GM19395 (cell line): ENCODE results near the gene LRRC55.

ENCODE experiments used
- ATAC-seq: cut with Tn5 transposase; IDR thresholded peaks from one replicate; pipeline ENCODE4 v1.9.1; 2021; ENCODE audit warnings: mild to moderate bottlenecking, moderate library complexity; ENCODE audit not compliant: unreplicated experiment

LRRC55 gene, protein sequence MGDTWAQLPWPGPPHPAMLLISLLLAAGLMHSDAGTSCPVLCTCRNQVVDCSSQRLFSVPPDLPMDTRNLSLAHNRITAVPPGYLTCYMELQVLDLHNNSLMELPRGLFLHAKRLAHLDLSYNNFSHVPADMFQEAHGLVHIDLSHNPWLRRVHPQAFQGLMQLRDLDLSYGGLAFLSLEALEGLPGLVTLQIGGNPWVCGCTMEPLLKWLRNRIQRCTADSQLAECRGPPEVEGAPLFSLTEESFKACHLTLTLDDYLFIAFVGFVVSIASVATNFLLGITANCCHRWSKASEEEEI

GRCh38 chr11:57181678-57182305 is at the start of gene LRRC55:
Gene LRRC55, plus strand, starts transcription at chr11:57181953. Its CDS starts 70 bp downstream, at chr11:57182023.
- no peak for ATAC-seq

- ATAC-seq: no peak
These were observed 48.3 kb upstream of the LRRC55 start for GRCh38 chr11:57133366-57134038.

DNA sequence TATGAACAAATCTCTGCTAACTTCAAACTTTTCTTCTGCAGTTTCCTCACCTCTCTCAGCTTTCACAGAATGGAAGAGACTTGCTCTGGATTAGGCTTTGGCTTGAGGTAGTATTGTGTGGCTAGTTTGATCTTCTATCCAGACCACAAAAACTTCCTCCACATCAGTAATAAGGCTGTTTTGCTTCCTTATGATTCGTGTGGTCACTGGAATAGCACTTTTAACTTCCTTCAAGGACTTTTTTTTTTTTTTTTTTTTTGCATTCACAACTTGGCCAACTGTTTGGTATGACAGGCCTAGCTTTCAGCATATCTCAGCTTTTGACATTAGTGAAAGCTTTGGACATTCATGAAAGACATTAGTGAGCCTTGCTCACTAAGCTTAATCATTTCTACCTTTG is 47.5 kb upstream of the LRRC55 start:
- ATAC-seq: no peak

DNA sequence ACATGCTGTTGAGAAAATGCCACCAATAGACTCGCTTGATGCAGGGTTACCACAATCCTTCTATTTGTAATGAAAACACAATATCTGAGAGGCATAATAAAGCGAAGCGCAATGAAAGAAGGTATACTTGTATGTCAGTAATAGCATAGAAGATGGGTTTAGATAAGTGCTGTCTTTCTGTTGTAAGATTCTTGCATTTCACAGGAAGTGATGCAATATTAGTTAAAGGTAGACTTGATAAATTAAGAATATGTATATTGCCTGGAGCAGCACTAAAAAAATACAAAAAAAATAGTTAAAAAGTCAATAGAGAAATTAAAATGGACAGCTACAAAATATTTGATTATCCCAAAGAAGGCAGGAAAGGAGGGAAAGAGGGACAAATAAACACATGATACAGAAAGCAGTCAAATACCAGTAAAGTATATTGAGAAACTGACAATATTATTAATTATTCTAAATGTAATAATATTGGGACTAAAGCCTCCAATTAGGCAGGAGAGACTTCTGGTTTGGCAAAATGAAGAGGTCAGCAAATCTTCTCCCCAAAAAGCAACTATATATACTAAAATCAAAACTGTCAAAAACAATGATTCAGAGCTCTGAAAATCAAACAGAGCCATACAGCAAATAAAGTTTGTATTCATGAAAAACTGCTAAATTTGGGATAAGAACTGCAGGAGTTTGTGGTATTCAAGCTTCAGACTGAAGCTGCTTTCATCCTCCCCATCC is 46.6 kb upstream of the LRRC55 start:
- ATAC-seq: no peak

DNA sequence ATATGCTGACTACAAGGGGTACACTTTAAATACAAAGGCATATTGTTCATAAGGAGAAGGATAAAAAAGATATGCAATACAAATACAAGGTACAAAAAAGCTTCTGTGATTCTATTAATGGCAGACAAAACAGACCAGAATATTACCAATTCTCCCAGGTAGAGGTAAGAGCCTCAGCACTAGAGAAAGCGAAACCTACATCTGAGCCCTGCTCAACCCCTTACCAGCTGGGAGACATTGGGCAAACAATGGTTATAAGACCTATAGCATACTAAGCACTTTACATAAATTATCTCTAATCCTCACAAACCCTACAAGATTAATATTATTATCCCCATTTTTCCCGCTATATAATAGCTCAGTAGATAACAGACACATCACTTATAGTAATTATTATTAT is 41.2 kb upstream of the LRRC55 start:
- ATAC-seq: no peak

DNA sequence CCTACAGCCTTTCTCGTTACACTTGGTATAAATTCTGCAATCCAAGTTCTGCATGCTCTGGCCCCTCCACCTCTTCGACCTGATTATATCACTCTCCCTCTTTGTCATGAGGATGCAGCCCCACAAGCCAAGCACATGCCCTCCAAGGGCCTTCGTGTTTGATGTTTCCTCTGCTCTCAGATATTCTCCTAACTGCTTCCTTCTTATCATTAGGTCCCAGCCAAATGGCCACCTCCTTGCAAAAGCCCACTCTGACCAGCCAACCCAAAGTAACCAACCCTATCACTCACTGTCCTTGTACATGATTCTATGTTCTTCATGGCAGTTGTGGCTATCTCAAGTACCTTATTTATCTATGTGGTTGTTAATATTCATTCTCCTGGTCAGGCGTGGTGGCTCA is 38.3 kb upstream of the LRRC55 start:
- ATAC-seq: no peak

- no peak for ATAC-seq
These were observed 37.7 kb upstream of the LRRC55 start for GRCh38 chr11:57144075-57144474.

GRCh38 chr11:57144531-57145320 is 37.0 kb upstream of the LRRC55 start:
- no peak for ATAC-seq

GRCh38 chr11:57146301-57146700 is 35.5 kb upstream of the LRRC55 start:
- ATAC-seq: no peak

DNA sequence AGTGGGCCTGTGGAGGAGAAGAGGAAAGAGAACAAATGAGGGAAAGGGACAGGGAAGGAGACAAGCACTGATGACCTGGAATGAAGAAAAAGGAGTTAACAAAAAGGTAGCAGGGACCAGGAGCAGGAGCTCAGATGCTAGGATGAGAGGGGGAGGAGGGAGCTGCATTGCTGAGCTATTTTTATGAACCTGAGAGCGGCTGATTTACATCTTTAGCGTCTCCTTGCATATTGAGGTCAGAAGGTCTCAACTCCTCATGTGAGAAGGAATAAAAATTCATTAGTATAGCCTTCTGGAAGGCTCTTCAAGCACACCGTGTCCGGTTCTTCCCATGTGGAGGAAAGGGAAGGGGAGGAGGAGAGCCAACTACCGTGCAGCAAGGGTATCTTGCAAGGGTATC is 33.1 kb upstream of the LRRC55 start:
- ATAC-seq: no peak

GRCh38 chr11:57150454-57150917 is 31.3 kb upstream of the LRRC55 start:
- ATAC-seq: no peak

GRCh38 chr11:57152134-57152533 is 29.6 kb upstream of the LRRC55 start:
- ATAC-seq: no peak

- ATAC-seq: no peak
These were observed 28.3 kb upstream of the LRRC55 start for GRCh38 chr11:57153448-57153847.

DNA sequence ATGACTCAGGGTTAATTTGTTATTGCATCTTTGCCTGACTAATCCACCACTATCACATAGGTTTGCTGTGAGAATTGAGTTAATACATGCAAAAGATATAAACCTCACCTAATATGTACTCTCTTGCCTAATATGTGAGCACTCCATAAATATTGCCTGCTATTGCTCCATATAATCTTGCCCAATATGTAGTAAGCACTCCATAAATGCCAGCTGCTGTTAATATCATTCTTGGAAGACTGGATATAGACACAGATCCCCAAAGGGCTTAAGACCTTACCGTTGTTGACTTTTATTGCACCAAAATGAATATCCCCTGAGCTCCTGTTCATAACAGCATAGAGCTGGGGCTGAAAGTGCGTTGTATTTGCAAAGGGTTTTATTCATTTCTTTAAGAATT is 27.0 kb upstream of the LRRC55 start:
- no peak for ATAC-seq

GRCh38 chr11:57155400-57155799 is 26.4 kb upstream of the LRRC55 start:
- ATAC-seq: no peak

DNA sequence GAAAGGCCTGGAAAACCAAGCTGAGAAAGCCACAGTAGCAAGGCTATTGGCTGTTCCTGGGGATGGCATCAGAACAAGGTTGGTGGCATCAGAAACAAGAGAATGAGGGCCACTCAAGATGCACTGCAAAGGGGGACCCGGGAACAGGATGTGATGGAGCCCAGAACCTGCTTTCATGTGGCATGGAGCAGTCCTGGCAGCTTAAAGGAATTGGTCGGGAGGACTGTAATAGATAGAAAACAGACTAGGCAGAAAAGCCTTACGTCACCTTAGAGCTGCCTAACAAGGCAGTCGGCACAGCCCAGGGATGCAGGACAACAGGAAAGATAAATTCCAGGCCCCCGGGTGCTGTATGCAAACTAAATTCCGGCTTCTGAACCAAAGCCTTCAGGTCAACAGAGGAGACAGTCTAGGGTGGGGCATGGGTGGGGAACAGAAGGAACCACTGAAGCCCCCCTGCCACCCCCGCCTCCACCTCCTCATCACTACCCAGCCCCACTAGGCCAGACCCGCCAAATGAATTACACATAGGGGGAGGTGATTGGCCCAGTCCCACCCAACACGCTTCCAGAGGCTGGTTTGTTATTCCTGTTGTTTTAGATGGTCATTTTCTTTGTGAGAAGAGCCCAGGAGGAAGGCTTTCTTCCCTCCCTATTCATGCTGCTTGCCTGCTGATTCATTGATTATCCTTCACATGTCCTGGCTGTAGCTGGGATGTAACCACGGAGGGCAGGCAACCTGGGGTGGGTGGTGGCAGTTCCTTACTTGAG is 25.7 kb upstream of the LRRC55 start:
- no peak for ATAC-seq

- ATAC-seq: no peak
These were observed 24.8 kb upstream of the LRRC55 start for GRCh38 chr11:57156928-57157327.

DNA sequence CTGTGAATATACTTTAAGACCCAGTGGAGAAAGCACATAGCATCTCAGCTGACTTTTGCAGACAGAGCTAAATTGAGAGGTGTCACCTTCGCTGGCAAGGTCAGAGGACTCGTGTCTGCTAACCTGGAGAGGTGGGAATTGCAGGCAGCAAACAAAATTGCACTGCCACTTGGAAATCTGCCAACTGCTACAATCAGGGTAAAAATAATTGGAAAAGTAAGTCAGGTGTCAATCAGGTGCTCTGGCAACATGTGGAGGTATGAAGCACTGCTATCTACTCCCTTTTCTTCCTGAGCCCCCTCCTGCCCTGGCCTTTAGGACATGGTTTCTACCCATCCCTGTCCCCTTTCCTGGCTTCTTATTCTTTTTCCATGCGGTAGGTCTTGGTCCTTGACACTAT is 24.1 kb upstream of the LRRC55 start:
- no peak for ATAC-seq

GRCh38 chr11:57158180-57158579 is 23.6 kb upstream of the LRRC55 start:
- ATAC-seq: no peak

DNA sequence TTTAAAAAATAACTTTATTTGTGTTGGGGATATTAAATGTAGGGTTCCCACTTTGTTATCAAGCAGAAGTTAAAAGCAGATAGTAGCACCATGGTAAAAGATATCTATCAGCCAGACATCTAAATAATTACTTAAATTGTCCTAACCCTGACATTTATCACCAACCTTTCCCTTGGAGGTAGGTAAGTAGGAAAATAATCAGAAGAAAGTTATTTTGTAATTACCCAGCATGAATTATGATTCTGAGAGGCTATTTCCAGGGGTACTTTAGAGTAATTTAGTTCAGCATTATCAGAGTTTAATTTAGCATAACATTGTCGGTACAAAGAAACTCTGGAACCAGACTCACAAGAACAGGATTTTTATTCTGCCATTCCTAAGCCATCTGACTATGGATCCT is 23.2 kb upstream of the LRRC55 start:
- no peak for ATAC-seq
